Caco-2 (cell line): ENCODE results near the gene TMPRSS15. TPM values are rescaled to one million over a fixed set of nuclear protein-coding genes. Genes with fewer than 3 reads are reported as not detected.

Source experiments
- BruUV-seq: library from RNA; stranded (reverse); fragments of 400-500 nt; replicated peaks from 2 replicates; lab custom pipeline; 2021; lab: Mats Ljungman, UMichigan
- CTCF ChIA-PET: fragments of 300-600 bp; sonication (Branson Sonifier 250); formaldehyde crosslinking; loops from one replicate; lab custom pipeline; 2022; ENCODE audit warnings: antibody characterized with exemption; lab: Charles Lee
- POLR2A ChIA-PET: fragments of 300-600 bp; sonication (Branson Sonifier 250); formaldehyde crosslinking; loops from one replicate; lab custom pipeline; 2022; ENCODE audit warnings: antibody characterized with exemption; lab: Charles Lee
- DNase-seq, 2 experiments: peaks; one replicate each; pipeline versions ENCODE4 v3.0.0 to v3.0.0-alpha.2; 2020 to 2022
- H3K27me3 ChIP-seq: replicated peaks from 2 replicates; pipeline ENCODE4 v1.6.0; 2011; ENCODE audit warnings: low read length; ENCODE audit not compliant: control insufficient read depth, insufficient read depth
- H3K36me3 ChIP-seq: 2 replicates; pipeline ENCODE4 v1.5.1; 2011; ENCODE audit warnings: low read length; ENCODE audit not compliant: control insufficient read depth, insufficient read depth
- H3K4me1 ChIP-seq: fragments of 250-450 bp; sonication (Bioruptor Pico); 2 replicates; pipeline ENCODE4 v1.5.1; 2020; ENCODE audit warnings: mild to moderate bottlenecking
- H3K4me3 ChIP-seq: 2 replicates; pipeline ENCODE4 v1.5.1; 2011; ENCODE audit warnings: low read depth, mild to moderate bottlenecking, control low read depth, low read length
- H3K9me3 ChIP-seq: fragments of 250-450 bp; sonication (Bioruptor Pico); 2 replicates; pipeline ENCODE4 v1.5.1; 2020; ENCODE audit warnings: mild to moderate bottlenecking, moderate library complexity
- H3K27ac Mint-ChIP-seq: one replicate; pipeline ENCODE4 v1.8.0; 2022; ENCODE audit warnings: mixed read lengths; ENCODE audit not compliant: unreplicated experiment
- H3K27me3 Mint-ChIP-seq: one replicate; pipeline ENCODE4 v1.8.0; 2022; ENCODE audit warnings: mixed read lengths; ENCODE audit not compliant: insufficient read depth, unreplicated experiment
- H3K36me3 Mint-ChIP-seq: one replicate; pipeline ENCODE4 v1.8.0; 2022; ENCODE audit warnings: mild to moderate bottlenecking, mixed read lengths; ENCODE audit not compliant: insufficient read depth, unreplicated experiment
- H3K4me1 Mint-ChIP-seq: one replicate; pipeline ENCODE4 v1.8.0; 2022; ENCODE audit warnings: low read depth, mixed read lengths; ENCODE audit not compliant: unreplicated experiment
- H3K4me3 Mint-ChIP-seq: one replicate; pipeline ENCODE4 v1.8.0; 2022; ENCODE audit warnings: mild to moderate bottlenecking, moderate library complexity, mixed read lengths; ENCODE audit not compliant: unreplicated experiment
- H3K9me3 Mint-ChIP-seq: one replicate; pipeline ENCODE4 v1.8.0; 2022; ENCODE audit warnings: mixed read lengths; ENCODE audit not compliant: unreplicated experiment
- CTCF ChIP-seq, 2 experiments: fragments of 200-600 bp in 1 of 2; IDR thresholded peaks; 1 replicate in 1 of 2; 2 replicates in 1 of 2; pipeline versions ENCODE4 v1.5.1 to v1.8.0; 2011 to 2022; ENCODE audit warnings: antibody characterized with exemption in 1 of 2, control low read depth in 1 of 2, inconsistent platforms in 1 of 2, low read depth in 1 of 2, low read length in 1 of 2, mild to moderate bottlenecking in 1 of 2, moderate library complexity in 1 of 2; ENCODE audit not compliant: insufficient read depth in 1 of 2, severe bottlenecking in 1 of 2, unreplicated experiment in 1 of 2
- intact Hi-C: fragments of 100-400 bp; cut with micrococcal nuclease; formaldehyde crosslinking; loops from one replicate; pipeline ENCODE4 v1.10.0; 2022; ENCODE audit not compliant: unreplicated experiment
- total RNA-seq: library from RNA; stranded (reverse); gene quantifications from 2 replicates; pipeline ENCODE4 v1.2.3, GENCODE V29; 2022

Gene TMPRSS15
- total RNA-seq, 1 experiment from 2014 or later: not detected

GRCh38 chr21:18424276-18424675 lies 20.7 kb upstream of the TMPRSS15 start:
- no peak for DNase-seq
- no peaks in the 10 kb centered on the region for H3K4me1 ChIP-seq
- no peaks in the 10 kb centered on the region for H3K36me3 ChIP-seq
- no peaks in the 10 kb centered on the region for H3K9me3 ChIP-seq
- TF ChIP-seq CTCF (IDR thresholded peaks at IDR 0.05; ENCODE audit: insufficient read depth in 1 of 2, low read depth in 1 of 2, low read length in 1 of 2, severe bottlenecking in 1 of 2, unreplicated experiment in 1 of 2): no peak
- no peaks in the 10 kb centered on the region for H3K27me3 ChIP-seq
- Mint-ChIP-seq H3K4me1 (no peaks in the 10 kb centered on the region), H3K27me3 (peaks cover 9% of the 10 kb centered on the region), H3K27ac (no peak overlapping the region), H3K36me3 (no peaks in the 10 kb centered on the region), H3K4me3 (no peak overlapping the region), H3K9me3 (no peaks in the 10 kb centered on the region)
- POLR2A ChIA-PET: no interaction called here
- intact Hi-C loops: no loop called here
- no peak overlapping the region for H3K4me3 ChIP-seq
- CTCF ChIA-PET: no interaction called here
- no TSS peak for BruUV-seq

- H3K9me3 Mint-ChIP-seq: no peaks in the 10 kb centered on the region
- peaks cover 5% of the 10 kb centered on the region for H3K27me3 Mint-ChIP-seq
- CTCF ChIA-PET: no interaction called here
- no peak for TF ChIP-seq CTCF (IDR thresholded peaks at IDR 0.05; ENCODE audit: insufficient read depth in 1 of 2, low read depth in 1 of 2, low read length in 1 of 2, severe bottlenecking in 1 of 2, unreplicated experiment in 1 of 2)
- H3K36me3 Mint-ChIP-seq: no peaks in the 10 kb centered on the region
- H3K4me1 Mint-ChIP-seq: no peaks in the 10 kb centered on the region
- no peak overlapping the region for H3K27ac Mint-ChIP-seq
- no peaks in the 10 kb centered on the region for H3K27me3 ChIP-seq
- H3K4me3 Mint-ChIP-seq: no peak overlapping the region
- POLR2A ChIA-PET: no interaction called here
- intact Hi-C loops: no loop called here
- BruUV-seq: no TSS peak
- DNase-seq: no peak
- H3K4me1 ChIP-seq: no peaks in the 10 kb centered on the region
- H3K9me3 ChIP-seq: no peaks in the 10 kb centered on the region
- H3K36me3 ChIP-seq: no peaks in the 10 kb centered on the region
- no peak overlapping the region for H3K4me3 ChIP-seq
These were observed 13.7 kb upstream of the TMPRSS15 start for GRCh38 chr21:18417141-18417790.

DNA sequence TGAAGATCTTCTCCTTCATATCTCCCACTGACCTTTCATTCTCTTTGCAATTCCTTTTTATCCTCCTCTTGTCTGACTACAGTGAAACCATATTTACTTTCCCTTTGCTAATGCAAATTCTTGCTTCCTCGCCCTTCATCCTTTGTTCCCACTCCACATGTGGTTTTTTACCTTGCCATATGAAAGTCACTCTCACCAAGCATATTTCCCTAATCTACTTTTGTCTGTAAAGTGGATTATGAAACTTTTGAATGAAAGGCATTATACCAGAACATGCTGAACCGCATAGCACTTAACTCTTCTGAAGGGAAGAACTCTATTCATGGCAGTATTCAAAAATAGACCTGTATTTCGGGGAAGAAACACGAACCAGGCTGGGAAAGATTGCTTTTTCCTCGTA lies 8.0 kb upstream of the TMPRSS15 start:
- DNase-seq: no peak
- Mint-ChIP-seq H3K4me3 (no peak overlapping the region), H3K27ac (no peak overlapping the region), H3K27me3 (peaks cover 2% of the 10 kb centered on the region), H3K9me3 (no peaks in the 10 kb centered on the region), H3K36me3 (no peaks in the 10 kb centered on the region), H3K4me1 (peaks cover 6% of the 10 kb centered on the region)
- Histone ChIP-seq H3K9me3 (no peaks in the 10 kb centered on the region), H3K36me3 (no peaks in the 10 kb centered on the region), H3K4me3 (no peak overlapping the region), H3K4me1 (no peaks in the 10 kb centered on the region), H3K27me3 (no peaks in the 10 kb centered on the region)
- ChIA-PET POLR2A (no interaction called here), CTCF (no interaction called here)
- no TSS peak for BruUV-seq
- TF ChIP-seq CTCF (IDR thresholded peaks at IDR 0.05; ENCODE audit: insufficient read depth in 1 of 2, low read depth in 1 of 2, low read length in 1 of 2, severe bottlenecking in 1 of 2, unreplicated experiment in 1 of 2): no peak
- intact Hi-C loops: no loop called here
